GM19351 (cell line): ENCODE results near the gene TUBB2B.

Experiments
- ATAC-seq: cut with Tn5 transposase; IDR thresholded peaks from one replicate; pipeline ENCODE4 v1.9.1; 2021; ENCODE audit warnings: mild to moderate bottlenecking, moderate library complexity; ENCODE audit not compliant: unreplicated experiment

The TUBB2B gene

GRCh38 chr6:3227363-3228045, at the start of gene TUBB2B:
Gene TUBB2B (minus strand): TSS chr6:3227653. CDS start chr6:3227543, 110 bp downstream.
- no peak for ATAC-seq

DNA sequence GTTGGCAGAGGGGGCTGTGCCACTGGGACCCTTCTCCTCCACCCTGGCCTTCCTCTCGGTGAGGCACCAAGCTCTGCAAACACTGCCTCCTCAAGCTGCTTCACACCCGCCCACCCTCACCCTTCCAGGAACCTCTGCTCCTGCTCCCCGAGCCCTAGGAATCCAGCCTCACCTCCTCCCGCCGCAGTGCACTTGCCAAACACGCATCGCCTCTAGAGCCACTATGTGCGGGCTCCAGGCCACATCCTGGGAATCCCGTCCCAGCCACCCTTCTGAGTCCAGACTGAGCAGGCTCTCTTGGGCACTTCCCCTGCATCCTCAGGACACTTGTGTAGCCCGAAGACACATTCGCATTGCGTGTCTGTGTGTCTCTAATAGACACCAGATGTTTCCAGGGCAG, 49.8 kb upstream of the TUBB2B start:
- no peak for ATAC-seq

GRCh38 chr6:3276174-3277167, 49.0 kb upstream of the TUBB2B start:
- ATAC-seq, result no peak

DNA sequence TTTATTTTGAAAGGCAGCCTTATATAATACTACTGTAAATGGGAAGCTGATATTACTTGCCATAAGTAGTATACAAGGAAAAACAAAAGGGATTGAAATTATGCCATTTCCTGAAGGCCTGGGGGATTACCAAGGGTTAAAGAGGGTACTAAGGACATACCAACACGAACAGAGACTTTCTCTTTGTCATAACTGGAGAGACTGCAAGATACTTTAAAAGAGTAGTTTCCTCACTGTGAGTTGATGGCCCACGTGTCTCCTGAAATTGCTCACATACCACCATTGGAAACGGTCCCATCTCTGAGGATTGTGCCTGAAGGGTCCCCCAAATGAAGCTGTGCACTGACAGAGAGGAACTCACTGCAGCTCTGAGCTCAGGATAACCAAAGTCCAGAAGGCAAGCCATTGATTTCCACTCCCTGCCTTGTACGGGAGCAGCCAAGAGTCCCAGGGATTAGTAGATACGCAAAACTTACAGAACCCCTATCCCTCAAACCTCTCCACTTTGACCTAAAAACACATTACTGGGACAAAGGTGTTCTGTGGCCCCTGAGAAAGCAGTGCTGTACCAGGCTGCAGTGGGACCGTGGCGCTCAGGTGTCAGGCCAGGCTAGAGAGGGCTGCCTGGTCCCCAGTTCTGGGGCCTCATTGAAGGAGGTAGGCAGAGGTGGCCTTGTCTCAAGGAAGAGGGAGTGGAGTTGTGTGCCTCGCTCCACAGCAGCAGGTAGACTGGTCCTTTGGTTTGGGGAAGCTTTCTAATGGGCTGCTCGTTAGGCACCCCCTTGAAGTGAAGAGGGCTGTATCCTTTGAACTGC, 46.5 kb upstream of the TUBB2B start:
- no peak for ATAC-seq

GRCh38 chr6:3272911-3273547, 45.6 kb upstream of the TUBB2B start:
- no peak for ATAC-seq

- no peak for ATAC-seq
Measured at GRCh38 chr6:3271756-3272155, 44.3 kb upstream of the TUBB2B start.

- no peak for ATAC-seq
Measured at GRCh38 chr6:3270258-3270657, 42.8 kb upstream of the TUBB2B start.

DNA sequence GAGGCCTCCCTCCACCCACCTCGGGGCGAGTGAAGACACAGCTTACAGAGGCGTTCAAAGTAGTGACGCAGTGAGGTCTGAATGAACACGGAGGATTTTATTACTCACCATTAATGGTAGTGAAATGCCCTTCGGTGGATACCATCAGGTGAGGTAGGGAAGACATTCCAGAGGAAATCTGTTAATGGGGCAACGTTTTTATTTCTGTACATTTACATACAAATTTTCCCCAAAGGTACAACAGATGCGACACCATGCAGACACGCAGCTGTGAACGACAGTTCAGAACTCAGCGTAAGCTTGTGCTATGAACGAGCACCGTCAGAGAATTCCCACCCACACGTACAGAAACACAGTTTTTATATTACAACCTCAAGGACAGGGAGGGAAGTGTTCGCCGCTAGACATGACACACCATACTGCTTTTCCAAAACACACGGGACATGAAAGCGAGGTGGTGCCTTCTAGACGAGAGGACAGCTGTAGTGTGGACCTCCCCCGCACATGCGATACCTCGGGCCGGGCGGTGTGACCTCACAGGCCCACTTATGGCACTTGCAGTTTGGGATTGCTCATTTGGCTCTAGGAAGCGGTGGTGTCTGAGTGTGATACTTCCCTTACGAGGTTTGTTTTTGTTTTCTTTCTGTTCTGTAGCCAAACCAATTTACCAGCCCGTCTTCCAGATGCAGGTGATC, 42.0 kb upstream of the TUBB2B start:
- no peak for ATAC-seq

- no peak for ATAC-seq
Measured at GRCh38 chr6:3268680-3269079, 41.2 kb upstream of the TUBB2B start.

DNA sequence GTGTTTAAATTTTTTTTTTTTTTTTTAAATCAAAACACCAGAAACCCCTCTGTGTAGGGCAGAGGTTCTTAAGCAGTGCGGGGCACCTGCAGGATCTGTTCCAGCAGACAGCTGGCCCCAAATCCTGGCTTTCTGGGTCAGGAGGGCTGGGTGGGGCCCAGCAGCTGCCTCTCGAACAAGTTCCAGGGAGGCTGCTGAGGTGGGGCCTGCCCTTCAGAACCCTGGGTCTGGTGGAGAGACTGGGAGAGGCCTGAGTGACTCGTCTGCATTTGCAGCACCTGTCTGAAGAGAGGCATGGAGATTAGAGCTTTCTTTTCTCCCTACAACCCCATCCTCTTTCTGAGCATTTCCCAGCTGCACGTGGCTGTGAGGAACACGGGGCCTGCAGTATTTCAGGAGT, 39.7 kb upstream of the TUBB2B start:
- no peak for ATAC-seq

- ATAC-seq, result no peak
Measured at GRCh38 chr6:3266170-3266569, 38.7 kb upstream of the TUBB2B start.

DNA sequence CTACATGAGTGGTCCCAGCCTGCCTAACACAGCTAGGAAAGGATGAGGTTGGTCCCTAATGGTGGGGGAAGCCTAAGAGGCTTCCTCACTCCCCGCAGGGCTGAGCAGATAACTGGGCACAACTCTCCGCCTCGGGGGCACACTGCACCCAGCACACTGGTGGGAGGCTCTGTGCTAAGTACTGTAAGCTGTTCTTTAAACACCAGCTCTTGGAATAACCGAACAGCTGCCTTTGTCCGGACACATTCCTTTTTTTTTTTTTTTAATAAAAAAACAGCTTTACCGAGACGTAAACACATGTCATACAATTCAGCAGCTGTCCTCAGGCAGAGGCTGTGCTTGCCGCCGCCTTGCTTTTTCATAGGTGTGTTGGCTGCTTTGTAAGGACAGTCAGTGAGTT, 38.2 kb upstream of the TUBB2B start:
- no peak for ATAC-seq

DNA sequence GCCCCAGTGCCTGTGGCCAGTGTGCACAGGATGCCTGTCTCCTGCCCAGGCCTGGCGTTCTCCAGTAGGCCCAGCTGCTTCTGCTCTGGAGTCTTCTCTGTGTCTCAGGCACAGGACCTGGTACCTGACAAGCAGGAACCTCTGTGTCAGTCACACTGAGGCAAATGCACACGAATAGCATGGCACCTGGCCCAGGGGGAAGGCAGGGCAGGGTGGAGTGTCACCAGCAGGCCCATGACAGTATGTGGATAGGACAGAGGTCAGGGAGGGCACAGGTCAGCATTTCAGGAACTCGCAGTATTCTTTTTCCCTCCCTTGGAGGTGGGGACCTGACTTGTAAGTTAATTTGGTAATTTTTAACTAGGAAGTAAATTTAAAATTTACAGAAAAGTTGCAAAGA, 36.9 kb upstream of the TUBB2B start:
- no peak for ATAC-seq

- ATAC-seq, result no peak
Measured at GRCh38 chr6:3263096-3263495, 35.6 kb upstream of the TUBB2B start.

- ATAC-seq, result no peak
Measured at GRCh38 chr6:3261921-3262320, 34.5 kb upstream of the TUBB2B start.

DNA sequence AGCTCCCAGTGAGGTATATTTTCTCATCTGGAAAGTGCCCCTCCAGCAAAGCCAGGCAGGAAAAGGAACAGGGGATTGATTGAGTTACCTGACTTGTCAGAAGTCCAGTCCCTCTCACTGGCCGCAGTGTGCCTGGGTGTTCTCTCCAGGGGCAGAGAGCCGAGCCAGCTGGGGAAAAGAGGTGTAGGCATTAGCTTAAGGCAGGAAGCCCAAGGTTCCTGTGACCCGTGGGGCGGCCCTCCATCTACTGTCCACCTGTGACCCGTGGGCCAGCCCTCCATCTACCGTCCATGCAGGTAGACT, 34.0 kb upstream of the TUBB2B start:
- ATAC-seq, result no peak

GRCh38 chr6:3260772-3261517, 33.5 kb upstream of the TUBB2B start:
- ATAC-seq, result no peak

- no peak for ATAC-seq
Measured at GRCh38 chr6:3260296-3260695, 32.8 kb upstream of the TUBB2B start.

GRCh38 chr6:3259491-3259958, 32.1 kb upstream of the TUBB2B start:
- peak; percentile 36 for ATAC-seq
